Activated CD4-positive, alpha-beta T cell treated with anti-CD3 and anti-CD28 coated beads for 36 hours (primary cell): ENCODE data around the gene MCRIP1. TPM values are rescaled to one million over a fixed set of nuclear protein-coding genes. Genes with fewer than 3 reads are reported as not detected.
A peak's percentile ranks its signal among the peaks of the same experiment; 100 is the strongest.

Experiments used
- ATAC-seq: fragments of 200-7000 bp; cut with Tn5 transposase; one replicate; pipeline ENCODE4 v1.10.0; 2021; ENCODE audit warnings: mild to moderate bottlenecking, moderate library complexity
- CTCF ChIA-PET: fragments of 350-600 bp; sonication (Branson Sonifier 250); formaldehyde crosslinking; loops from one replicate; lab custom pipeline; 2021; ENCODE audit warnings: antibody characterized with exemption; lab: Charles Lee
- POLR2A ChIA-PET: fragments of 350-600 bp; sonication (Branson Sonifier 250); formaldehyde crosslinking; loops from one replicate; lab custom pipeline; 2021; ENCODE audit warnings: antibody characterized with exemption, inconsistent platforms; lab: Charles Lee
- DNase-seq: peaks from one replicate; pipeline ENCODE4 v3.0.0-alpha.2; 2020
- H3K27ac Mint-ChIP-seq: one replicate; pipeline ENCODE4 v1.8.0; 2021; ENCODE audit warnings: mixed read lengths
- H3K27me3 Mint-ChIP-seq: one replicate; pipeline ENCODE4 v1.8.0; 2021; ENCODE audit warnings: mixed read lengths
- H3K36me3 Mint-ChIP-seq: one replicate; pipeline ENCODE4 v1.8.0; 2021; ENCODE audit warnings: low read depth, mixed read lengths
- H3K4me1 Mint-ChIP-seq: one replicate; pipeline ENCODE4 v1.8.0; 2021; ENCODE audit warnings: mixed read lengths
- H3K4me3 Mint-ChIP-seq: one replicate; pipeline ENCODE4 v1.8.0; 2021; ENCODE audit warnings: mild to moderate bottlenecking, moderate library complexity, mixed read lengths
- H3K9me3 Mint-ChIP-seq: one replicate; pipeline ENCODE4 v1.8.0; 2021; ENCODE audit warnings: low read depth, mixed read lengths
- intact Hi-C, 2 experiments: fragments of 100-400 bp; cut with DNase I in 1 of 2; cut with micrococcal nuclease in 1 of 2; formaldehyde crosslinking; loops; one replicate each; pipeline versions ENCODE4 v1.14.2 to v1.15.1; 2022 to 2024; cut with DNase I, micrococcal nuclease
- total RNA-seq, 2 experiments: library from RNA; stranded (reverse); gene quantifications; one replicate each; pipeline ENCODE4 v1.2.3, GENCODE V29; 2021

Gene MCRIP1, protein sequence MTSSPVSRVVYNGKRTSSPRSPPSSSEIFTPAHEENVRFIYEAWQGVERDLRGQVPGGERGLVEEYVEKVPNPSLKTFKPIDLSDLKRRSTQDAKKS
- total RNA-seq: 10 to 100 TPM; 45.8 to 50.4 TPM

DNA sequence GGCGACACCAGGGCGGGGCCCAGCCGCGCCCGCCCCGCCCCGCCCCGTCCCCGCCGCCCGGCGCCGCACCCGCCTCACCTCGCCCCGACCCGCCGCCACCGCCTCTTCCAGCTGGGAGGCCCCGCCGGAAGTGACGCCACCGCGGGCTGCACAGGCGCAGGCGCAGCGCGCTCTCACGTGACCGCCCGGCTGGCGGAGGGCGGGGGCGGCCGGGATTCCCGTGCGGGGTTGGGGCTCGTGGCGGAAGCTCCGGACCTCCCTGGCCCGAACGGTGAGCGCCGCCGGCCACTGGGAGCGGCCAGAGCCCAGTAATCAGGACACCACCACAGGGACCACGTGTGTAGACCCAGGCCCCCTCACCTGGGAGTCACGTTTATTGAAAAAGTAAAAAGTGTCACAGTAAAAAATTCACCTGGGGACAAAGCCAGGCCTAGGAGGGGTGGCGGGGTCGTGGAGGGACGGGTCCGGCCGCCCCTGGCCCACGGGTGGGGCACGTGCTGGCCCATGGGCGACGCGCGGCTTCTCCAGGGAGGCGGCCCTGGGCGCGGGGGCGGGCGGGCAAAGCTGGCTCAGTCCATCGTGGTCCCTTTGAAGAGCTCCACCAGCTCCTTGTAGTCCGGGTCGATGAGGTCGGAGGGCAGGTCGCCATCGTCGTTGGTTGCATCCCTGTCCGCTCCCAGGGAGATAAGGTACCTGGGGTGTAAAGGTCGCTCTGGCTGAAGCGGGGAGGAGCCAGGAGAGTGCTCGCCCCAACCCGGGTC lies at the start of gene MCRIP1:
Gene MCRIP1, minus strand, starts transcription at position 132 of the 761 bp plus-strand sequence. CDS start 8,785 bp downstream, outside the sequence.
- ChIA-PET CTCF (interaction anchor here (0.6 to 1.0 kb wide), 3 partner anchors 103 to 314 kb away, joined by 3 read pairs; no protein-coding TSS in a partner anchor), POLR2A (interaction anchor here (1.1 to 1.7 kb wide), 2 partner anchors 17 to 40 kb away, joined by 3 to 6 read pairs; no protein-coding TSS in a partner anchor)
- Mint-ChIP-seq H3K4me1 (peaks cover 17% of the 10 kb centered on the region), H3K27ac (peak within 1 kb of the TSS; percentile 91), H3K27me3 (no peaks in the 10 kb centered on the region), H3K4me3 (peak within 1 kb of the TSS; percentile 87), H3K9me3 (no peaks in the 10 kb centered on the region), H3K36me3 (peaks cover 4% of the 10 kb centered on the region)
- intact Hi-C loops: loop anchor here (1.0 to 5.0 kb wide), 21 partner anchors 27 to 538 kb away; partner anchors contain the start of genes ALYREF (in 1 of the 2), ANAPC11 (in 1 of the 2), ARHGDIA (in 1 of the 2) and ARL16 (in 1 of the 2)
- DNase-seq (peak; percentile 98), ATAC-seq (peak; percentile 78)

DNA sequence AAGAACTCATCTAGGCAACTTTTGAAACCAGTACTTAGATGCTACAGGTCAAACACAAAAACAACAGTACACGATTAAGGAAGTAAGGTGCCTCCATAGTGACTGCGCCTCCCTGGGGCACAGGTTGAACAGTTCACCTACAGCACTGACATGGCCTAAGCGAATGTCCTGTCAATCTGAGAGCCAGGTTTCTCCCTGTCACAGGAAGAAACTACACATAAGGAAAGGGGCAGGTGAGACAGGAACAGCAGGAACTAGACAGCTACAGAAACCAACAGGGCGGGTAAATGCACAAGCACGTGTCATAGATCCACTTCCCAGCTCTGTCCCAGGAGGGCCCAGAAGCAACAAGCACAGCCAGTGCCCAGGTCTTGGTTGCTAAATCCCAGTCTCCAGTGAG lies 46.0 kb upstream of the MCRIP1 start:
- H3K9me3 Mint-ChIP-seq: no peaks in the 10 kb centered on the region
- ChIA-PET CTCF (interaction anchor here (1.4 kb wide), 1 partner anchor 9 kb away, joined by 5 read pairs; no protein-coding TSS in a partner anchor), POLR2A (no interaction called here)
- no peak overlapping the region for H3K27ac Mint-ChIP-seq
- no peaks in the 10 kb centered on the region for H3K27me3 Mint-ChIP-seq
- peaks cover 39% of the 10 kb centered on the region for H3K36me3 Mint-ChIP-seq
- intact Hi-C loops: no loop called here
- ATAC-seq: no peak
- no peak overlapping the region for H3K4me3 Mint-ChIP-seq
- DNase-seq: no peak
- H3K4me1 Mint-ChIP-seq: peaks cover 7% of the 10 kb centered on the region

- Mint-ChIP-seq H3K4me3 (no peak overlapping the region), H3K9me3 (no peaks in the 10 kb centered on the region), H3K4me1 (peaks cover 15% of the 10 kb centered on the region), H3K27me3 (no peaks in the 10 kb centered on the region), H3K27ac (no peak overlapping the region), H3K36me3 (peaks cover 38% of the 10 kb centered on the region)
- CTCF ChIA-PET: no interaction called here
- ATAC-seq (no peak), DNase-seq (no peak)
- intact Hi-C loops: no loop called here
- POLR2A ChIA-PET: no interaction called here
Observed at GRCh38 chr17:81878294-81878693, 45.2 kb upstream of the MCRIP1 start.

GRCh38 chr17:81877569-81877968 lies 44.5 kb upstream of the MCRIP1 start:
- Mint-ChIP-seq H3K27me3 (no peaks in the 10 kb centered on the region), H3K4me3 (no peak overlapping the region), H3K9me3 (no peaks in the 10 kb centered on the region), H3K4me1 (peaks cover 22% of the 10 kb centered on the region), H3K36me3 (peaks cover 44% of the 10 kb centered on the region), H3K27ac (no peak overlapping the region)
- ChIA-PET CTCF (no interaction called here), POLR2A (no interaction called here)
- DNase-seq: no peak
- intact Hi-C loops: no loop called here
- ATAC-seq: no peak

DNA sequence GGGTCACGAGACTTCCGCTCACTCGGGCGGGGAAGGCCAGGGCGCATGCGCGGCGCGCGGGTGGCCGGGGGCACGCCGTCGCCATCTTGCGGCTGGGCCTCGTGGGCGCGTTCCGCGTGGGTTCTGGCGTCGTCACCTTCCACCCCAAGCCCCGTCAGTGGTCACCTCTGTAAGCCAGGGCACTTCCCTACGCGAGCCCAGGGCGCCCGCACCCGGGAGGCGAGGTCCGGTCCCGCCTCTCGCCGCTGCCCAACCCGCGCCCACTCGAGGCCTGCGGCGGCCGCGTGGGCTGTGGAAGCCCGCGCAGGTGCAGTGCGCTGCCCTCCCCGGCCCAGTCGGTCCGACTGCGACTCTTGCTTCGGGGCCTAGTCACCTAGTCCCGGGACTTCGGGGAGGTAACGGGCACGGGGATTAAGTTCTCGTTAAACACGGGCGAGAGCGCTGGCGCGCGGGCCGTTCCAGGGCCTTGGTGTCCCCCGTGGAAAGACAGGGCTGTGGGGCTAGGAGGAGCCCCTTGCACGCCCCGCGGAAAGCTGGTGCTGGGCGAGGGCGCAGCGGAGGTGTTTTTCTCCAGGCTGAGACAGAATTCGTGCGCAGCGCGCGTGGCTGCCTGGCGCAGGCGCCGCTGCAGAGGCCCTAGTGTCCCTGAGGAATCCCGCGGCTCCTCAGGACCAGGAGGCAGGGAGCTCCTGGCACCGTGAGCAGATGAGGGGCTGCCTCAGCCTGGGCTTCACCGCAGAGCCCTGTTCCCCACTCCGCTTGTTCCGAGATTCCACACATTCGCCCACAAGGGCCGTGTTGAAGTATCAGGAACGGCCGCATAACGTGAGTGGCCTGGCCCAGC lies 38.5 kb upstream of the MCRIP1 start:
- H3K27me3 Mint-ChIP-seq: no peaks in the 10 kb centered on the region
- ChIA-PET CTCF (interaction anchor here (0.8 to 1.0 kb wide), 2 partner anchors 45 to 57 kb away, joined by 4 read pairs; no protein-coding TSS in a partner anchor), POLR2A (interaction anchor here (0.5 to 0.7 kb wide), 3 partner anchors 25 to 475 kb away, joined by 4 to 6 read pairs (median 4); no protein-coding TSS in a partner anchor)
- H3K27ac Mint-ChIP-seq: peak overlapping the region; percentile 92
- peak; percentile 98 for DNase-seq
- no peaks in the 10 kb centered on the region for H3K9me3 Mint-ChIP-seq
- peaks cover 34% of the 10 kb centered on the region for H3K4me1 Mint-ChIP-seq
- ATAC-seq: no peak
- H3K4me3 Mint-ChIP-seq: peak overlapping the region; percentile 81
- H3K36me3 Mint-ChIP-seq: peaks cover 27% of the 10 kb centered on the region
- intact Hi-C loops: loop anchor here (1.0 to 2.0 kb wide), 10 partner anchors 10 to 625 kb away; partner anchors contain the start of genes ALYREF (in 2 of the 2), ANAPC11 (in 2 of the 2), ASPSCR1 (in 1 of the 2) and FASN (in 1 of the 2)

GRCh38 chr17:81870981-81871386 lies 37.9 kb upstream of the MCRIP1 start, which contains the start of gene ARHGDIA:
Gene ARHGDIA, minus strand, starts transcription at chr17:81871337. Its CDS starts 1,407 bp downstream, at chr17:81869930.
- Mint-ChIP-seq H3K27me3 (no peaks in the 10 kb centered on the region), H3K36me3 (peaks cover 33% of the 10 kb centered on the region), H3K9me3 (no peaks in the 10 kb centered on the region), H3K4me3 (peak within 1 kb of the TSS; percentile 87), H3K4me1 (peaks cover 34% of the 10 kb centered on the region), H3K27ac (peak within 1 kb of the TSS; percentile 92)
- peak; percentile 45 for ATAC-seq
- intact Hi-C loops: loop anchor here (1.0 to 2.0 kb wide), 11 partner anchors 10 to 626 kb away; partner anchors contain the start of genes ALYREF (in 2 of the 2), ANAPC11 (in 2 of the 2), ASPSCR1 (in 1 of the 2) and FASN (in 1 of the 2)
- no peak for DNase-seq
- ChIA-PET POLR2A (interaction anchor here (1.2 kb wide), 1 partner anchor 46 kb away, joined by 6 read pairs; no protein-coding TSS in a partner anchor), CTCF (interaction anchor here (2.6 kb wide), 1 partner anchor 15 kb away, joined by 14 read pairs; no protein-coding TSS in a partner anchor)

DNA sequence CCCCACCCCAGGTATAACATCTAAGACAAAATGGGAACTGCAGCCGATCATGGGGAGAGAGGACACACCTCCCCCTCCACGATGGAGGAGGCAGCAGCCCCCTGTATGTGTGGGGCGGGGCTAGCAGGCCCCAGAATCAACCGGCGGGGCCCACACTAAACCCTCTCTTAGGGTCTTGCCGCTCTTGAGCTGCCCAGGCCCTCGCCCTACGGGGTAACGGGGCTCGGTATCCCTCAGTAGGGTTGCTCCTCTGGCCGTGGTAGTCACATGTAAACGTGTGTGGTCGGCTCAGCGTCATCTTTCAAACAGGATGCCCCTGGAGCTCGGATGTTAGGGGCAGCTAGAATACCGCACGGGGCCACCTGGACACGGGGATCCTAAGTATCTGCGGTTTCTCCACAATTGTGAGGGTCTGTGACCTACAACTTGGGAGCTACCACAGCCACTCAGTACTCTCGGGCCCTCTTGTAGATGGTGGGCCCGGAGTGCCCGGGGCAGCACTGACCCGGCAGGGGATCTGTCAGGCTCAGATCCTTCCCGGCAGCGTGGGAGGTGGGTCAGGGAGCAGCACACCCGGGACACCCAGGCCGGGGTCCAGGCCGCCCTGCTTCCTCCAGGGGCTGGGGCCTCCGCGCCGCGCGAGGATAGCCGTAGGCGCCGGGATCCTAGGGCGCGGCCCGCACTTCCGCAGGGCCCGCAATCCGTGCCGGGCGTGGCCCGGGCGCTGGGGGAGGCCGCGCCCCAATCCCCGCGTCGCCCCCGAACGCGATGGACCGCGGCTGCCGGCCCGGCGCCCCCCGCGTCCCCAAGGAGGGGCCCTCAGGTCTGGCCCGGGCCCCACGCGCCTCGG lies 37.3 kb upstream of the MCRIP1 start:
- intact Hi-C loops: loop anchor here (1.0 to 2.0 kb wide), 4 partner anchors 10 to 626 kb away; partner anchors contain the start of genes P4HB (in 1 of the 2) and PCYT2 (in 1 of the 2)
- POLR2A ChIA-PET: interaction anchor here (1.2 to 1.6 kb wide), 3 partner anchors 9 to 47 kb away, joined by 4 to 6 read pairs (median 6); no protein-coding TSS in a partner anchor
- peak overlapping the region; percentile 87 for H3K4me3 Mint-ChIP-seq
- DNase-seq (peak; percentile 65), ATAC-seq (peak; percentile 14)
- no peaks in the 10 kb centered on the region for H3K27me3 Mint-ChIP-seq
- H3K27ac Mint-ChIP-seq: peak overlapping the region; percentile 84
- CTCF ChIA-PET: interaction anchor here (0.7 to 2.6 kb wide), 8 partner anchors 9 to 717 kb away, joined by 3 to 14 read pairs (median 3); partner anchors contain the start of genes ALYREF, ANAPC11 and P4HB
- H3K4me1 Mint-ChIP-seq: peaks cover 36% of the 10 kb centered on the region
- H3K9me3 Mint-ChIP-seq: no peaks in the 10 kb centered on the region
- peaks cover 38% of the 10 kb centered on the region for H3K36me3 Mint-ChIP-seq

DNA sequence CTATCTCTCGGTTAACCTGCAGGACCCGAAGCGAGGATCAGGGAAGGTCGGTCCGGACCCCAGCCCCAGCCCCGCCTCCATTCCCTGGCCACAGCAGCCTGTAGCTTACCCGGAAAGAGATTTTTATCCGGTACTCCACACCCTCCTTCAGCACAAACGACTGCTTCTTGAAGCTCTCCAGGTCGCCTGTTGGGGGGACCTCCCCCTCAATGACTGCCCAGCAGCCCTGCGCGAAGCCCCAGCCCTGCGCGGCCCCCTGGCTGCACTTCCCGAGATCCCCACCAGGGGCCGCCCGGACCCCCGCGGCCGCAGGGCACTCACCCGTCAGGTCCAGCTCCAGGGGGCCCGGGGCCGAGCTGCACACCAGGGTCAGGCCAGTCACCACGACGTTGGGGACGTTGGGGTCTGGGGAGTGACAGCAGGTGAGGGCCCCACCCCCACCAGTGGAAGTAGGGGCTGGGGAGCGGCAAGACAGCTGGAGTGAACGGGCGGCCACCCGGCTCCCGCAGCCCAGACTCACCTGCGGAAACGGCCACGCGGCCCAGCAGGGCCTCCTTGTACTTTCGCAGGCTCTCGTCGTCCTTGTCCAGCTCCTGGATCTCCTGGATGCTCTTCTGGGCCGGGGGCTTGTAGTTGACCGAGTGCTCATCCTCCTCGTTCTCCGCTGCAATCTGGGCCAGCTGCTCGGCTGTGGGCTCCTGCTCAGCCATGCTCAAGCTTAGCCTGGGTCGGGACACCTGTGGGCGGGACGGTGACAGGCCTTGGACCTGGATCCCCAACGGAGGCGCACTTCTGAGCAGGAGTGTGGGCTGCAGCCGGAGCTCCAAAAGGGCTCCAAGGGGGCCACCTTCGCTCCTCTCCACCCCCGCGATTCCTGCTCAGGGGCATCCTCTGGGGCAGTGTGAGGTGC lies 36.4 kb upstream of the MCRIP1 start:
- intact Hi-C loops: loop anchor here (1.0 to 2.0 kb wide), 4 partner anchors 9 to 627 kb away; partner anchors contain the start of genes P4HB (in 1 of the 2) and PCYT2 (in 1 of the 2)
- no peaks in the 10 kb centered on the region for H3K27me3 Mint-ChIP-seq
- ChIA-PET CTCF (interaction anchor here (0.6 to 2.6 kb wide), 8 partner anchors 8 to 645 kb away, joined by 3 to 14 read pairs (median 3); partner anchors contain the start of genes ALYREF, ANAPC11 and P4HB), POLR2A (interaction anchor here (1.2 to 1.6 kb wide), 3 partner anchors 8 to 47 kb away, joined by 4 to 6 read pairs (median 6); no protein-coding TSS in a partner anchor)
- peak overlapping the region; percentile 87 for H3K4me3 Mint-ChIP-seq
- DNase-seq (peak; percentile 66), ATAC-seq (no peak)
- peaks cover 41% of the 10 kb centered on the region for H3K36me3 Mint-ChIP-seq
- H3K27ac Mint-ChIP-seq: peak overlapping the region; percentile 84
- H3K9me3 Mint-ChIP-seq: no peaks in the 10 kb centered on the region
- H3K4me1 Mint-ChIP-seq: peaks cover 34% of the 10 kb centered on the region
